ENCODE results near the gene SLC2A4. TPM values are rescaled to one million over a fixed set of nuclear protein-coding genes. Genes with fewer than 3 reads are reported as not detected.

Gene SLC2A4
- total RNA-seq, 6 donors from 2014 or later, result 1.0 to 5.2 (median 1.2) TPM

- Histone ChIP-seq H3K27me3 (peaks cover 0 to 19% (median 6%) of the 10 kb centered on the region in 4 donors), H3K36me3 (peaks cover 11 to 59% (median 40%) of the 10 kb centered on the region in 4 donors), H3K4me3 (no peak overlapping the region), H3K4me1 (peaks cover 24 to 56% (median 40%) of the 10 kb centered on the region in 4 donors), H3K9me3 (no peaks in the 10 kb centered on the region), H3K27ac (peak overlapping the region in 2 of 4 donors; percentile 83 to 89)
- WGBS, 2 donors, result 64 to 72% methylated on average over 7 of the region's 7 CpGs
- DNase-seq, result peak in 1 of 2 donors; percentile 92
- peak; percentile 19 to 43 for ATAC-seq (ENCODE audit: low FRiP score in 2 of 2)
- TF ChIP-seq POLR2AphosphoS5 (IDR thresholded peaks at IDR 0.05), result peak; percentile 23 to 29
- no peak for TF ChIP-seq POLR2A (IDR thresholded peaks at IDR 0.05)
Observed at GRCh38 chr17:7258731-7259554, 22.6 kb upstream of the SLC2A4 start.

- ATAC-seq (ENCODE audit: low FRiP score in 2 of 2) (no peak), DNase-seq (no peak)
- Histone ChIP-seq H3K36me3 (peaks cover 6 to 54% (median 37%) of the 10 kb centered on the region in 4 donors), H3K9me3 (no peaks in the 10 kb centered on the region), H3K27me3 (peaks cover 0 to 19% (median 6%) of the 10 kb centered on the region in 4 donors), H3K4me3 (peak overlapping the region in 1 of 4 donors; percentile 56), H3K27ac (peak overlapping the region in 2 of 4 donors; percentile 83 to 89), H3K4me1 (peaks cover 24 to 61% (median 40%) of the 10 kb centered on the region in 4 donors)
- 91 to 97% methylated on average over 6 of the region's 6 CpGs for WGBS, 2 donors
- TF ChIP-seq EP300 (IDR thresholded peaks at IDR 0.05) (no peak), CTCF (IDR thresholded peaks at IDR 0.05) (no peak), POLR2A (IDR thresholded peaks at IDR 0.05) (no peak), POLR2AphosphoS5 (IDR thresholded peaks at IDR 0.05) (no peak)
Observed at GRCh38 chr17:7259555-7259889, 22.0 kb upstream of the SLC2A4 start.

GRCh38 chr17:7260151-7260550, 21.4 kb upstream of the SLC2A4 start:
- ATAC-seq (ENCODE audit: low FRiP score in 2 of 2) (no peak), DNase-seq (no peak)
- Histone ChIP-seq H3K27ac (peak overlapping the region; percentile 82 to 89 (median 86)), H3K9me3 (no peaks in the 10 kb centered on the region), H3K36me3 (peaks cover 6 to 47% (median 31%) of the 10 kb centered on the region in 4 donors), H3K27me3 (peaks cover 0 to 19% (median 6%) of the 10 kb centered on the region in 4 donors), H3K4me1 (peaks cover 24 to 62% (median 40%) of the 10 kb centered on the region in 4 donors), H3K4me3 (peak overlapping the region in 3 of 4 donors; percentile 55 to 73 (median 56))
- TF ChIP-seq EP300 (IDR thresholded peaks at IDR 0.05), result no peak
- no peak for TF ChIP-seq POLR2A (IDR thresholded peaks at IDR 0.05)
- TF ChIP-seq POLR2AphosphoS5 (IDR thresholded peaks at IDR 0.05), result no peak
- no peak for TF ChIP-seq CTCF (IDR thresholded peaks at IDR 0.05)
- WGBS, 2 donors, result 80 to 81% methylated on average over 4 of the region's 4 CpGs

- Histone ChIP-seq H3K9me3 (no peaks in the 10 kb centered on the region), H3K4me1 (peaks cover 24 to 62% (median 40%) of the 10 kb centered on the region in 4 donors), H3K27ac (peak overlapping the region; percentile 82 to 89 (median 86)), H3K27me3 (peaks cover 0 to 19% (median 6%) of the 10 kb centered on the region in 4 donors), H3K4me3 (peak overlapping the region; percentile 16 to 73 (median 56)), H3K36me3 (peaks cover 6 to 41% (median 26%) of the 10 kb centered on the region in 4 donors)
- TF ChIP-seq EP300 (IDR thresholded peaks at IDR 0.05) (no peak), POLR2AphosphoS5 (IDR thresholded peaks at IDR 0.05) (peak; percentile 45 to 57), POLR2A (IDR thresholded peaks at IDR 0.05) (peak in 1 of 4 donors; percentile 63)
- ATAC-seq (ENCODE audit: low FRiP score in 2 of 2), result peak; percentile 76 to 78
- DNase-seq, result peak; percentile 90 to 93
- WGBS, 2 donors, result 13 to 38% methylated on average over 8 to 32 of the region's 54 CpGs
Observed at GRCh38 chr17:7260651-7261378, 20.7 kb upstream of the SLC2A4 start.

- peaks cover 6 to 33% (median 22%) of the 10 kb centered on the region in 4 donors for H3K36me3 ChIP-seq
- TF ChIP-seq POLR2AphosphoS5 (IDR thresholded peaks at IDR 0.05) (no peak), POLR2A (IDR thresholded peaks at IDR 0.05) (peak in 1 of 4 donors; percentile 56)
- H3K4me3 ChIP-seq, result peak overlapping the region; percentile 16 to 73 (median 56)
- peaks cover 0 to 19% (median 6%) of the 10 kb centered on the region in 4 donors for H3K27me3 ChIP-seq
- DNase-seq (peak in 1 of 2 donors; percentile 89), ATAC-seq (ENCODE audit: low FRiP score in 2 of 2) (peak in 1 of 2 donors; percentile 32)
- no peaks in the 10 kb centered on the region for H3K9me3 ChIP-seq
- 11 to 16% methylated on average over 17 to 46 of the region's 71 CpGs for WGBS, 2 donors
- peaks cover 24 to 62% (median 40%) of the 10 kb centered on the region in 4 donors for H3K4me1 ChIP-seq
- peak overlapping the region; percentile 82 to 89 (median 86) for H3K27ac ChIP-seq
Observed at GRCh38 chr17:7261379-7262191, 19.9 kb upstream of the SLC2A4 start.
